HepG2 (cell line): ENCODE data around the gene TTC21B. TPM values are rescaled to one million over a fixed set of nuclear protein-coding genes. Genes with fewer than 3 reads are reported as not detected.

Source experiments
- ATAC-seq: fragments of 200-7000 bp; cut with Tn5 transposase; 3 replicates; pipeline ENCODE4 v1.9.1; 2020; ENCODE audit warnings: mild to moderate bottlenecking, moderate library complexity
- BruUV-seq: library from RNA; stranded (reverse); fragments of 400-500 nt; replicated peaks from 2 replicates; lab custom pipeline; 2021; lab: Mats Ljungman, UMichigan
- CTCF ChIA-PET: fragments of 300-600 bp; formaldehyde crosslinking; extraction: SDS; loops from one replicate; lab custom pipeline; 2021; ENCODE audit warnings: low total read pairs, inconsistent platforms, low intra/inter-chr PET ratio; lab: Yijun Ruan, JAX
- POLR2A ChIA-PET: fragments of 350-600 bp; sonication (Branson Sonifier 250); formaldehyde crosslinking; loops from one replicate; lab custom pipeline; 2020; ENCODE audit warnings: antibody characterized with exemption, inconsistent platforms; lab: Yijun Ruan, JAX
- DNase-seq: peaks from one replicate; pipeline ENCODE4 v3.0.0-alpha.2; 2015; ENCODE audit warnings: low spot score
- FAIRE-seq: peaks from 3 replicates; lab custom pipeline; 2011; peaks lifted over from hg19 to GRCh38; lab: Jason Lieb, UNC
- H2AFZ ChIP-seq: one replicate; pipeline ENCODE4 v1.6.1; 2011; ENCODE audit warnings: low read length, inconsistent platforms
- H3K27ac ChIP-seq: fragments of 300-600 bp; 3 replicates; pipeline ENCODE4 v1.8.0; 2011; ENCODE audit warnings: mixed run types, mild to moderate bottlenecking, mixed read lengths, low read length, inconsistent platforms; ENCODE audit not compliant: insufficient read depth; ENCODE audit errors: extremely low read length
- H3K27me3 ChIP-seq, 2 experiments: fragments of 200-600 bp in 1 of 2; 2 replicates in 1 of 2; 3 replicates in 1 of 2; pipeline versions ENCODE4 v1.6.0 to v1.8.0; 2011; ENCODE audit warnings: low read length in 2 of 2, mild to moderate bottlenecking in 2 of 2, moderate library complexity in 2 of 2, inconsistent platforms in 1 of 2; ENCODE audit not compliant: insufficient read depth in 2 of 2, control insufficient read depth in 1 of 2
- H3K36me3 ChIP-seq, 2 experiments: fragments of 200-600 bp in 1 of 2; replicated peaks in 1 of 2; 2 replicates in 1 of 2; 3 replicates in 1 of 2; pipeline versions ENCODE4 v1.5.1 to v1.8.0; 2011; ENCODE audit warnings: low read length in 2 of 2, inconsistent platforms in 1 of 2; ENCODE audit not compliant: insufficient read depth in 2 of 2, control insufficient read depth in 1 of 2
- H3K4me1 ChIP-seq: 2 replicates; pipeline ENCODE4 v1.5.1; 2012; ENCODE audit warnings: low read length, inconsistent platforms; ENCODE audit not compliant: insufficient read depth
- H3K4me2 ChIP-seq: 2 replicates; pipeline ENCODE4 v1.6.0; 2011; ENCODE audit warnings: low read depth, low read length, inconsistent platforms
- H3K4me3 ChIP-seq, 3 experiments: fragments of 200-600 bp in 1 of 3; sonication (generic), shearing (Covaris generic) in 1 of 3; replicated peaks in 1 of 3; 2 replicates each; pipeline ENCODE4 v1.5.1; 2011 to 2016; ENCODE audit warnings: low read length in 3 of 3, inconsistent platforms in 2 of 3, low read depth in 2 of 3, mild to moderate bottlenecking in 2 of 3, control low read depth in 1 of 3, mixed read lengths in 1 of 3; ENCODE audit not compliant: insufficient read depth in 1 of 3
- H3K79me2 ChIP-seq: one replicate; pipeline ENCODE4 v1.6.1; 2011; ENCODE audit warnings: low read length, inconsistent platforms; ENCODE audit not compliant: insufficient read depth
- H3K9ac ChIP-seq: 2 replicates; pipeline ENCODE4 v1.6.0; 2011; ENCODE audit warnings: mild to moderate bottlenecking, low read depth, low read length, inconsistent platforms; ENCODE audit not compliant: insufficient read depth
- H3K9me3 ChIP-seq: 2 replicates; pipeline ENCODE4 v1.5.1; 2012; ENCODE audit warnings: mild to moderate bottlenecking, low read length
- H4K20me1 ChIP-seq: 2 replicates; pipeline ENCODE4 v1.6.0; 2011; ENCODE audit warnings: inconsistent platforms, mild to moderate bottlenecking, low read length, moderate library complexity; ENCODE audit not compliant: insufficient read depth
- ADNP ChIP-seq: sonication (generic); formaldehyde crosslinking; IDR thresholded peaks from 2 replicates; pipeline ENCODE4 v1.4.0; 2020; ENCODE audit warnings: missing genetic modification reagents
- ATF7-NPFF ChIP-seq: sonication (generic); formaldehyde crosslinking; IDR thresholded peaks from 2 replicates; pipeline ENCODE4 v1.8.1; 2023; ENCODE audit warnings: mild to moderate bottlenecking, low read depth, missing genetic modification reagents, moderate library complexity
- CCDC6 ChIP-seq: sonication (generic); formaldehyde crosslinking; IDR thresholded peaks from 2 replicates; pipeline ENCODE4 v1.8.1; 2022; ENCODE audit warnings: mild to moderate bottlenecking, missing genetic modification reagents, moderate library complexity
- GLI4 ChIP-seq: sonication (generic); formaldehyde crosslinking; IDR thresholded peaks from 2 replicates; pipeline ENCODE4 v1.5.1; 2020; ENCODE audit warnings: missing genetic modification reagents, mild to moderate bottlenecking, moderate library complexity, borderline replicate concordance
- NR1H2 ChIP-seq: sonication (generic); formaldehyde crosslinking; IDR thresholded peaks from 2 replicates; pipeline ENCODE4 v1.8.1; 2022; ENCODE audit warnings: low read depth, missing genetic modification reagents, borderline replicate concordance
- PAXIP1 ChIP-seq: sonication (generic); formaldehyde crosslinking; conservative IDR thresholded peaks from 2 replicates; pipeline ENCODE4 v1.4.0; 2020; ENCODE audit warnings: mild to moderate bottlenecking, missing genetic modification reagents, moderate library complexity
- PRMT3 ChIP-seq: sonication (generic); formaldehyde crosslinking; IDR thresholded peaks from 2 replicates; pipeline ENCODE4 v1.8.1; 2022; ENCODE audit warnings: low read depth, mild to moderate bottlenecking, moderate library complexity, missing genetic modification reagents, borderline replicate concordance
- YY1 ChIP-seq: IDR thresholded peaks from 2 replicates; pipeline ENCODE4 v1.6.1; 2011; ENCODE audit warnings: low read length, low read depth, moderate library complexity, mild to moderate bottlenecking; ENCODE audit not compliant: insufficient read depth, insufficient replicate concordance
- ZNF225 ChIP-seq: sonication (generic); formaldehyde crosslinking; IDR thresholded peaks from 2 replicates; pipeline ENCODE4 v1.4.0; 2020; ENCODE audit warnings: mild to moderate bottlenecking, missing genetic modification reagents
- ZNF510 ChIP-seq: sonication (generic); formaldehyde crosslinking; IDR thresholded peaks from 2 replicates; pipeline ENCODE4 v1.4.0; 2020; ENCODE audit warnings: low read depth, mild to moderate bottlenecking, missing genetic modification reagents
- WGBS: methylation state at CpG from one replicate; pipeline ENCODE4 v1.1.6; 2017; ENCODE audit warnings: low lambda C conversion rate; 5-methylcytosine and 5-hydroxymethylcytosine counted together
- in situ Hi-C: cut with HindIII; loops from 2 replicates; pipeline ENCODE4 v1.10.0; 2017; ENCODE audit warnings: low pct_unique_long_range_greater_than_20kb; ENCODE audit not compliant: extremely low pct_ligation_motif_present
- intact Hi-C: fragments of 100-400 bp; cut with micrococcal nuclease; formaldehyde crosslinking; loops from one replicate; pipeline ENCODE4 v1.10.0; 2022; ENCODE audit not compliant: unreplicated experiment
- polyA plus RNA-seq, 8 experiments: library from polyadenylated mRNA; depleted of rRNA in 3 of 8; stranded (reverse) in 7 of 8; unstranded in 1 of 8; fragments of >200 nt; fragmentation: Illumina TruSeq in 4 of 8; extraction: Trizol in 4 of 8; gene quantifications; 2 replicates each; pipeline versions ENCODE4 v1.2.1 to v1.2.3, GENCODE V29; 2011 to 2016; ENCODE audit warnings: low read depth in 4 of 8, missing spikeins in 1 of 8, mixed read lengths in 1 of 8; ENCODE audit not compliant: insufficient read depth in 1 of 8
- total RNA-seq, 5 experiments: library from RNA; depleted of rRNA; stranded (reverse); fragments of >200 nt; fragmentation: Illumina TruSeq; extraction: Trizol; gene quantifications; 2 replicates each; pipeline ENCODE4 v1.2.3, GENCODE V29; 2016; ENCODE audit warnings: low read depth in 1 of 5
- TF ChIP-seq, protein P1 (sequence below): sonication (generic); formaldehyde crosslinking; IDR thresholded peaks from 2 replicates; pipeline ENCODE4 v1.4.0; 2020; ENCODE audit warnings: missing genetic modification reagents

Gene TTC21B
- total and polyA plus RNA-seq, 2 of the 13 experiments (the other 11 are each of a cell fraction or from before 2014, with no cell fraction given): 39.1 to 67.1 TPM

GRCh38 chr2:165899311-165899710 is 54.3 kb downstream of the TTC21B start:
- no peak overlapping the region for H3K4me2 ChIP-seq
- BruUV-seq: no TSS peak
- in situ Hi-C loops: no loop called here
- no peaks in the 10 kb centered on the region for H3K27me3 ChIP-seq
- no peaks in the 10 kb centered on the region for H3K79me2 ChIP-seq
- H3K4me1 ChIP-seq: no peaks in the 10 kb centered on the region
- no peak overlapping the region for H3K27ac ChIP-seq
- DNase-seq (no peak), ATAC-seq (no peak), FAIRE-seq (no peak)
- no peaks in the 10 kb centered on the region for H4K20me1 ChIP-seq
- TF ChIP-seq ZNF225 (CRISPR knock-in tag) (no peak), PRMT3 (CRISPR knock-in tag) (no peak), PAXIP1 (CRISPR knock-in tag) (no peak), GLI4 (CRISPR knock-in tag) (no peak), ADNP (CRISPR knock-in tag) (no peak), ATF7-NPFF (CRISPR knock-in tag) (no peak), CCDC6 (no peak), ZNF510 (CRISPR knock-in tag) (no peak), NR1H2 (CRISPR knock-in tag) (no peak), YY1 (no peak)
- TF ChIP-seq, protein P1, sequence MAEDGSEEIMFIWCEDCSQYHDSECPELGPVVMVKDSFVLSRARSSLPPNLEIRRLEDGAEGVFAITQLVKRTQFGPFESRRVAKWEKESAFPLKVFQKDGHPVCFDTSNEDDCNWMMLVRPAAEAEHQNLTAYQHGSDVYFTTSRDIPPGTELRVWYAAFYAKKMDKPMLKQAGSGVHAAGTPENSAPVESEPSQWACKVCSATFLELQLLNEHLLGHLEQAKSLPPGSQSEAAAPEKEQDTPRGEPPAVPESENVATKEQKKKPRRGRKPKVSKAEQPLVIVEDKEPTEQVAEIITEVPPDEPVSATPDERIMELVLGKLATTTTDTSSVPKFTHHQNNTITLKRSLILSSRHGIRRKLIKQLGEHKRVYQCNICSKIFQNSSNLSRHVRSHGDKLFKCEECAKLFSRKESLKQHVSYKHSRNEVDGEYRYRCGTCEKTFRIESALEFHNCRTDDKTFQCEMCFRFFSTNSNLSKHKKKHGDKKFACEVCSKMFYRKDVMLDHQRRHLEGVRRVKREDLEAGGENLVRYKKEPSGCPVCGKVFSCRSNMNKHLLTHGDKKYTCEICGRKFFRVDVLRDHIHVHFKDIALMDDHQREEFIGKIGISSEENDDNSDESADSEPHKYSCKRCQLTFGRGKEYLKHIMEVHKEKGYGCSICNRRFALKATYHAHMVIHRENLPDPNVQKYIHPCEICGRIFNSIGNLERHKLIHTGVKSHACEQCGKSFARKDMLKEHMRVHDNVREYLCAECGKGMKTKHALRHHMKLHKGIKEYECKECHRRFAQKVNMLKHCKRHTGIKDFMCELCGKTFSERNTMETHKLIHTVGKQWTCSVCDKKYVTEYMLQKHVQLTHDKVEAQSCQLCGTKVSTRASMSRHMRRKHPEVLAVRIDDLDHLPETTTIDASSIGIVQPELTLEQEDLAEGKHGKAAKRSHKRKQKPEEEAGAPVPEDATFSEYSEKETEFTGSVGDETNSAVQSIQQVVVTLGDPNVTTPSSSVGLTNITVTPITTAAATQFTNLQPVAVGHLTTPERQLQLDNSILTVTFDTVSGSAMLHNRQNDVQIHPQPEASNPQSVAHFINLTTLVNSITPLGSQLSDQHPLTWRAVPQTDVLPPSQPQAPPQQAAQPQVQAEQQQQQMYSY: no peak
- WGBS: 99% methylated on average over 2 of the region's 2 CpGs
- peaks cover 31 to 83% of the 10 kb centered on the region in 2 experiments for H3K36me3 ChIP-seq
- ChIA-PET CTCF (no interaction called here), POLR2A (no interaction called here)
- H3K9ac ChIP-seq: no peak overlapping the region
- intact Hi-C loops: no loop called here
- no peak overlapping the region for H3K4me3 ChIP-seq
- H3K9me3 ChIP-seq: no peaks in the 10 kb centered on the region
- H2AFZ ChIP-seq: no peak overlapping the region
